GM12864 (cell line): ENCODE measurements around the gene FAM222B.

ENCODE experiments used
- DNase-seq: peaks from one replicate; pipeline ENCODE4 v3.0.0-alpha.2; 2011; ENCODE audit warnings: low read depth
- H3K4me3 ChIP-seq: 2 replicates; pipeline ENCODE4 v1.5.1; 2011; ENCODE audit warnings: mild to moderate bottlenecking, low read depth, low read length, control low read depth
- TF ChIP-seq, protein P1 (sequence below): IDR thresholded peaks from 2 replicates; pipeline ENCODE4 v1.5.1; 2011; ENCODE audit warnings: low read depth, mild to moderate bottlenecking, moderate library complexity, low read length, control low read depth, inconsistent platforms; ENCODE audit errors: missing control alignments

The FAM222B gene

GRCh38 chr17:28834420-28834819, 8.2 kb downstream of the FAM222B start:
- TF ChIP-seq, protein P1, sequence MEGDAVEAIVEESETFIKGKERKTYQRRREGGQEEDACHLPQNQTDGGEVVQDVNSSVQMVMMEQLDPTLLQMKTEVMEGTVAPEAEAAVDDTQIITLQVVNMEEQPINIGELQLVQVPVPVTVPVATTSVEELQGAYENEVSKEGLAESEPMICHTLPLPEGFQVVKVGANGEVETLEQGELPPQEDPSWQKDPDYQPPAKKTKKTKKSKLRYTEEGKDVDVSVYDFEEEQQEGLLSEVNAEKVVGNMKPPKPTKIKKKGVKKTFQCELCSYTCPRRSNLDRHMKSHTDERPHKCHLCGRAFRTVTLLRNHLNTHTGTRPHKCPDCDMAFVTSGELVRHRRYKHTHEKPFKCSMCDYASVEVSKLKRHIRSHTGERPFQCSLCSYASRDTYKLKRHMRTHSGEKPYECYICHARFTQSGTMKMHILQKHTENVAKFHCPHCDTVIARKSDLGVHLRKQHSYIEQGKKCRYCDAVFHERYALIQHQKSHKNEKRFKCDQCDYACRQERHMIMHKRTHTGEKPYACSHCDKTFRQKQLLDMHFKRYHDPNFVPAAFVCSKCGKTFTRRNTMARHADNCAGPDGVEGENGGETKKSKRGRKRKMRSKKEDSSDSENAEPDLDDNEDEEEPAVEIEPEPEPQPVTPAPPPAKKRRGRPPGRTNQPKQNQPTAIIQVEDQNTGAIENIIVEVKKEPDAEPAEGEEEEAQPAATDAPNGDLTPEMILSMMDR = no peak
- H3K4me3 ChIP-seq = no peak overlapping the region
- DNase-seq = no peak

- TF ChIP-seq, protein P1 = no peak
- DNase-seq = no peak
- H3K4me3 ChIP-seq = no peak overlapping the region
Observed at GRCh38 chr17:28828294-28829040, 14.1 kb downstream of the FAM222B start.

DNA sequence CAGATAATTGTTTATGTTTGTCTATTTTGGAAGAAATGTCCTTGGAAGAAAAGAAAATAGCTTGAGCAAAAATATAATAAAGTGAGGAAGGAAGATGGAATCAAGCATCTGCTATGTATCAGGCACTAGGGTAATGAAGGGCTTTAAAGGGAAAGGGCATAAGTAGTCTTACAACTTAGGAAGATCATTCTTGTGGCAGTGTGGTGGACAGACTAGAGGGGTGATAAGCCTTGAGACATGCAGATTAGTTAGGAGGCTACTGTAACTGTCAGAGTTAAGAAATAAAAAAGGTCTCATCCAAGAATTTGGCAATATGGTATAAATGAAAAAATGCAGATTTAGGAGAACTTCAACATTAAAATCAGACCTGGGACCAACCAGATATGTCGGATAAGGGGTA, 14.9 kb downstream of the FAM222B start:
- no peak for DNase-seq
- no peak overlapping the region for H3K4me3 ChIP-seq
- TF ChIP-seq, protein P1 = no peak

DNA sequence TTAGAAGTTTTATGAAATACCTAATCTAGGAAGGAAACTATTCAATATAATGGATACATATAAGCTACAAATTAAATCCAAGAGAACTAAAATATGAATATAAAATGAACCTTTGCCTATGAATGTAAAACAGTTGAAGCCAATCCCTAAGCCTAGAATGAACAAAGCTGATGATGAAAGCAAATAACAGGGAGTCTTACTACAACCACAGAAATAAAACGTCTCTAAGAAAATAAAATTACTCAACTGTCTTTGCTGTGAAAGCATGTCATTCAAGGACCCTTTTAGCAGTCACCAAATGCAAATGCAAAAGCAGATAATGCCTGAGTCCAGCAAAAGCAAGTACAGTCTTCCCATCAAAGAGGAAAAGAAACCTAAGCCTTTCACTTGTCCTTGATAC, 23.0 kb downstream of the FAM222B start:
- H3K4me3 ChIP-seq = no peak overlapping the region
- DNase-seq = no peak
- TF ChIP-seq, protein P1 = no peak

- no peak overlapping the region for H3K4me3 ChIP-seq
- TF ChIP-seq, protein P1 = no peak
- DNase-seq = no peak
Observed at GRCh38 chr17:28818819-28819221, 23.8 kb downstream of the FAM222B start.

DNA sequence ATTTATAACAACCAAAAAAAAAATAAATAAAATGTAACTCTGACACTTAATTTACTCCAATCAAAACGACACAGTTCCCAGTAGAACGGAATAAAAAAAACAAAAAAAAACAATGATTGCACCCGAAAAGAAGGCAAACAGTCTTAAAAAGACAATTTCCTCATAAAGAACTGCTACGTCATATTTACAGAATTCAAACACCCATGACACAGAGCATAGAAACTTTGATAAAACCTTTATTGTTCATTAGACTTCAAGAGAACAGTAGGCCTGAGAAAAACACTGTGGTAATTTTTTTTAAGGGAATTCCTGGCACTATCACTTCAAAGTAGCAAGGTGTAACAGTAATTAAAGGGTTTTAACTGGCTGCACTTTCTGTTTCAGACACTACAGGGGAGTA, 26.1 kb downstream of the FAM222B start:
- H3K4me3 ChIP-seq = no peak overlapping the region
- TF ChIP-seq, protein P1 = no peak
- no peak for DNase-seq
